MM.1S (cell line): ENCODE measurements around the gene PRPSAP2.

ENCODE experiments used
- DNase-seq: peaks from one replicate; pipeline ENCODE4 v3.0.0-alpha.2; 2015
- H2AFZ ChIP-seq: fragments of 300-600 bp; sonication (generic); 2 replicates; pipeline ENCODE4 v1.6.0; 2016; ENCODE audit warnings: antibody characterized with exemption, low read length
- H3F3A ChIP-seq: fragments of 300-600 bp; sonication (generic); 2 replicates; pipeline ENCODE4 v1.6.1; 2016; ENCODE audit warnings: mild to moderate bottlenecking, antibody characterized with exemption, low read length, moderate library complexity, mixed read lengths; ENCODE audit not compliant: insufficient read depth
- H3K27ac ChIP-seq: fragments of 300-600 bp; sonication (generic); 2 replicates; pipeline ENCODE4 v1.5.1; 2016; ENCODE audit warnings: mild to moderate bottlenecking, low read length
- H3K27me3 ChIP-seq: fragments of 300-600 bp; sonication (generic); replicated peaks from 2 replicates; pipeline ENCODE4 v1.6.0; 2016; ENCODE audit warnings: low read length; ENCODE audit not compliant: insufficient read depth
- H3K36me3 ChIP-seq: fragments of 300-600 bp; sonication (generic); replicated peaks from 2 replicates; pipeline ENCODE4 v1.6.1; 2016; ENCODE audit warnings: mild to moderate bottlenecking, low read length, mixed read lengths; ENCODE audit not compliant: insufficient read depth
- H3K4me1 ChIP-seq: fragments of 300-600 bp; sonication (generic); 2 replicates; pipeline ENCODE4 v1.6.1; 2016; ENCODE audit warnings: low read length, mixed read lengths
- H3K4me2 ChIP-seq: fragments of 300-600 bp; sonication (generic); 2 replicates; pipeline ENCODE4 v1.6.0; 2016; ENCODE audit warnings: low read depth, low read length
- H3K4me3 ChIP-seq: fragments of 300-600 bp; sonication (generic); 2 replicates; pipeline ENCODE4 v1.5.1; 2016; ENCODE audit warnings: low read length, mixed read lengths
- H3K79me2 ChIP-seq: fragments of 300-600 bp; sonication (generic); 2 replicates; pipeline ENCODE4 v1.6.1; 2016; ENCODE audit warnings: mixed run types, low read length, mixed read lengths
- H3K9ac ChIP-seq: fragments of 300-600 bp; sonication (generic); 2 replicates; pipeline ENCODE4 v1.6.1; 2016; ENCODE audit warnings: low read length, mixed read lengths
- H3K9me2 ChIP-seq: fragments of 300-600 bp; sonication (generic); replicated peaks from 2 replicates; pipeline ENCODE4 v1.6.1; 2016; ENCODE audit warnings: mild to moderate bottlenecking, low read length, mixed read lengths; ENCODE audit not compliant: insufficient read depth
- H3K9me3 ChIP-seq: fragments of 300-600 bp; sonication (generic); replicated peaks from 2 replicates; pipeline ENCODE4 v1.6.1; 2016; ENCODE audit warnings: mild to moderate bottlenecking, low read length, mixed read lengths; ENCODE audit not compliant: insufficient read depth
- H4K20me1 ChIP-seq: fragments of 300-600 bp; sonication (generic); 2 replicates; pipeline ENCODE4 v1.6.1; 2016; ENCODE audit warnings: mild to moderate bottlenecking, low read length, moderate library complexity, mixed read lengths; ENCODE audit not compliant: insufficient read depth
- CTCF ChIP-seq: fragments of 300-600 bp; sonication (generic); IDR thresholded peaks from 2 replicates; pipeline ENCODE4 v1.5.1; 2016; ENCODE audit warnings: antibody characterized with exemption, low read length, mixed read lengths
- EZH2 ChIP-seq: fragments of 300-600 bp; sonication (generic); optimal IDR thresholded peaks from 2 replicates; pipeline ENCODE3; 2017; ENCODE audit warnings: low read depth, mild to moderate bottlenecking, antibody characterized with exemption, low read length, mixed read lengths
- EZH2phosphoT487 ChIP-seq: fragments of 300-600 bp; sonication (generic); IDR thresholded peaks from 2 replicates; pipeline ENCODE4 v1.6.1; 2018; ENCODE audit warnings: antibody characterized with exemption, low read length

The PRPSAP2 gene

GRCh38 chr17:18916816-18917500, 59.0 kb downstream of the PRPSAP2 start:
- Histone ChIP-seq H3K4me1 (peaks cover 11% of the 10 kb centered on the region), H3K4me3 (no peak overlapping the region)

GRCh38 chr17:18917506-18918032, 59.6 kb downstream of the PRPSAP2 start:
- Histone ChIP-seq H3K36me3 (no peaks in the 10 kb centered on the region), H3K4me1 (peaks cover 15% of the 10 kb centered on the region), H3K27ac (no peak overlapping the region), H3K9me2 (no peaks in the 10 kb centered on the region), H3K79me2 (no peaks in the 10 kb centered on the region), H3K9ac (no peak overlapping the region), H3K9me3 (no peaks in the 10 kb centered on the region), H3K4me3 (no peak overlapping the region), H4K20me1 (no peaks in the 10 kb centered on the region), H3K27me3 (no peaks in the 10 kb centered on the region), H3K4me2 (no peak overlapping the region), H2AFZ (no peak overlapping the region), H3F3A (peaks cover 8% of the 10 kb centered on the region; the same call in 1 of the 2 replicates)
- TF ChIP-seq EZH2, result no peak
- TF ChIP-seq EZH2phosphoT487, result no peak
- TF ChIP-seq CTCF, result no peak
- DNase-seq, result no peak

More at GRCh38 chr17:18916816-18917500, 59.0 kb downstream of the PRPSAP2 start:
- Histone ChIP-seq H3K27me3 (no peaks in the 10 kb centered on the region), H3K9ac (no peak overlapping the region), H3K9me2 (no peaks in the 10 kb centered on the region), H3K79me2 (no peaks in the 10 kb centered on the region), H4K20me1 (no peaks in the 10 kb centered on the region), H3K9me3 (no peaks in the 10 kb centered on the region), H2AFZ (no peak overlapping the region), H3K27ac (no peak overlapping the region), H3K36me3 (no peaks in the 10 kb centered on the region), H3F3A (peaks cover 8% of the 10 kb centered on the region; the same call in 1 of the 2 replicates), H3K4me2 (no peak overlapping the region)
- TF ChIP-seq EZH2phosphoT487, result no peak
- TF ChIP-seq EZH2, result no peak
- TF ChIP-seq CTCF, result no peak
- no peak for DNase-seq

GRCh38 chr17:18919963-18920362, 62.0 kb downstream of the PRPSAP2 start:
- no peaks in the 10 kb centered on the region for H3K9me3 ChIP-seq
- H3K4me2 ChIP-seq, result no peak overlapping the region
- H3K79me2 ChIP-seq, result no peaks in the 10 kb centered on the region
- no peaks in the 10 kb centered on the region for H4K20me1 ChIP-seq
- H3K36me3 ChIP-seq, result no peaks in the 10 kb centered on the region
- no peak overlapping the region for H3K9ac ChIP-seq
- H3K27ac ChIP-seq, result no peak overlapping the region
- H3K27me3 ChIP-seq, result no peaks in the 10 kb centered on the region
- H3K4me3 ChIP-seq, result no peak overlapping the region
- H3F3A ChIP-seq, result peaks cover 8% of the 10 kb centered on the region; the same call in 1 of the 2 replicates
- DNase-seq, result no peak
- peaks cover 15% of the 10 kb centered on the region for H3K4me1 ChIP-seq
- H3K9me2 ChIP-seq, result no peaks in the 10 kb centered on the region
- TF ChIP-seq CTCF (no peak), EZH2 (no peak)
- no peak overlapping the region for H2AFZ ChIP-seq
